GM21447 (cell line): ENCODE data around the gene IL17RD.

Experiments
- ATAC-seq: cut with Tn5 transposase; IDR thresholded peaks from one replicate; pipeline ENCODE4 v1.9.1; 2021; ENCODE audit not compliant: unreplicated experiment

IL17RD gene

GRCh38 chr3:57069503-57069902 is 95.7 kb downstream of the IL17RD start:
- no peak for ATAC-seq

- peak; percentile 99 for ATAC-seq
Measured at GRCh38 chr3:57068437-57069089, 96.6 kb downstream of the IL17RD start.

GRCh38 chr3:57066471-57066870 is 98.7 kb downstream of the IL17RD start:
- ATAC-seq = no peak

GRCh38 chr3:57065588-57065987 is 99.6 kb downstream of the IL17RD start:
- ATAC-seq = no peak

GRCh38 chr3:57064572-57064971 is 100.6 kb downstream of the IL17RD start:
- no peak for ATAC-seq

- no peak for ATAC-seq
Measured at GRCh38 chr3:57064001-57064400, 101.2 kb downstream of the IL17RD start.

- ATAC-seq = no peak
Measured at GRCh38 chr3:57063032-57063431, 102.1 kb downstream of the IL17RD start.

GRCh38 chr3:57062101-57062631 is 103.0 kb downstream of the IL17RD start:
- no peak for ATAC-seq

GRCh38 chr3:57061556-57061955 is 103.6 kb downstream of the IL17RD start:
- no peak for ATAC-seq

- ATAC-seq = no peak
Measured at GRCh38 chr3:57060089-57060821, 104.9 kb downstream of the IL17RD start, which contains the start of gene SPATA12. SPATA12 (plus strand) TSS chr3:57060664; CDS start chr3:57073695, 13,031 bp downstream.

GRCh38 chr3:57059411-57059810 is 105.7 kb downstream of the IL17RD start:
- no peak for ATAC-seq

- no peak for ATAC-seq
Measured at GRCh38 chr3:57057351-57057750, 107.8 kb downstream of the IL17RD start.

- no peak for ATAC-seq
Measured at GRCh38 chr3:57053122-57053521, 112.0 kb downstream of the IL17RD start.

GRCh38 chr3:57052662-57053061 is 112.5 kb downstream of the IL17RD start:
- ATAC-seq = no peak

GRCh38 chr3:57048728-57049127 is 116.4 kb downstream of the IL17RD start:
- no peak for ATAC-seq

GRCh38 chr3:57048052-57048671 is 117.0 kb downstream of the IL17RD start:
- ATAC-seq = no peak

GRCh38 chr3:57046101-57046765 is 118.9 kb downstream of the IL17RD start:
- ATAC-seq = no peak

- ATAC-seq = no peak
Measured at GRCh38 chr3:57043518-57043917, 121.6 kb downstream of the IL17RD start.

GRCh38 chr3:57041674-57042073 is 123.5 kb downstream of the IL17RD start:
- no peak for ATAC-seq
